SK-N-SH (cell line): ENCODE results near the gene COL9A3.

Experiments
- CTCF ChIP-seq: fragments of 200-600 bp; sonication (generic); IDR thresholded peaks from 2 replicates; pipeline ENCODE4 v1.6.1; 2017; ENCODE audit warnings: antibody characterized with exemption, mild to moderate bottlenecking, moderate library complexity
- EZH2phosphoT487 ChIP-seq: fragments of 200-600 bp; sonication (generic); IDR thresholded peaks from 2 replicates; pipeline ENCODE4 v1.6.1; 2017; ENCODE audit warnings: low read depth, mixed run types, mild to moderate bottlenecking, antibody characterized with exemption, moderate library complexity, borderline replicate concordance
- IRF3 ChIP-seq: fragments of 150-350 bp; IDR thresholded peaks from 2 replicates; pipeline ENCODE4 v1.6.1; 2016; ENCODE audit warnings: mild to moderate bottlenecking, low read depth, low read length
- JUND ChIP-seq: IDR thresholded peaks from 2 replicates; pipeline ENCODE4 v1.4.0; 2012
- MAX ChIP-seq: IDR thresholded peaks from 2 replicates; pipeline ENCODE4 v1.4.0; 2012; ENCODE audit warnings: low read depth
- REST ChIP-seq: IDR thresholded peaks from 2 replicates; pipeline ENCODE4 v1.6.1; 2012; ENCODE audit warnings: mild to moderate bottlenecking, low read depth, low read length, moderate library complexity
- RFX5 ChIP-seq: IDR thresholded peaks from 2 replicates; pipeline ENCODE4 v1.6.1; 2012; ENCODE audit warnings: mild to moderate bottlenecking, improper control_type of control experiment, low read length
- TAF1 ChIP-seq: IDR thresholded peaks from 2 replicates; pipeline ENCODE4 v1.6.1; 2012; ENCODE audit warnings: low read depth, mild to moderate bottlenecking, low read length, moderate library complexity, borderline replicate concordance
- USF2 ChIP-seq: fragments of 150-350 bp; IDR thresholded peaks from 2 replicates; pipeline ENCODE4 v1.6.1; 2017; ENCODE audit warnings: antibody characterized with exemption, low read length, low read depth, borderline replicate concordance
- ZBTB33 ChIP-seq: IDR thresholded peaks from 2 replicates; pipeline ENCODE4 v1.4.0; 2012; ENCODE audit warnings: low read depth, borderline replicate concordance

- no peak for TF ChIP-seq CTCF
- no peak for TF ChIP-seq JUND
- TF ChIP-seq EZH2phosphoT487: no peak
- TF ChIP-seq IRF3: no peak
- no peak for TF ChIP-seq USF2
- no peak for TF ChIP-seq REST
- TF ChIP-seq RFX5: no peak
- TF ChIP-seq ZBTB33: no peak
- TF ChIP-seq TAF1: no peak
- no peak for TF ChIP-seq MAX
Observed at GRCh38 chr20:62860924-62861691, 44.3 kb downstream of the COL9A3 start.
